Measurements from ENCODE around the gene AGAP1. TPM values are rescaled to one million over a fixed set of nuclear protein-coding genes. Genes with fewer than 3 reads are reported as not detected.
"Not testable (repeated sequence)": the region's sequence is repeated elsewhere in the genome, so short reads cannot be mapped to it uniquely, and the experiment has no call there.

Gene AGAP1
- total RNA-seq, 2 donors from 2014 or later, result 22.5 to 23.9 TPM

DNA sequence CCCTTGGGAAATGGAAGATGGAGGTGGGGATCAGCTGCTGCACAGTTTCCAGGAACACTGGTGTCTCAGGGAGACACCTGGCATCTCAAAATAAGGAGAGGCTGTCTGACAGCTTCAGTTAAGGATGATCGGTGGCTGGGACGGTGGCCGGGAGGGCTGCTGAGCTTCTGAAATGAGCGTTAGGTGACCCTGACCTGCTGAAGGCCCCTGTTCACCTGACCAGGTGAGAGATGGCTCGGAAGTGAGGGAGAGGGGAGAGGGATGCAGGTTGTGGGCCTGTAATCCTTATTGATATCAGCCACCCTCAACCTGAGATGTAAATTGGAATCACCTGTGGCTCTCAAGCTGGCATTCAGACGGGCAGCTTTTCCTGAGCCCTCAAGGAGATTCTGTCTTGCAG is 99.0 kb downstream of the AGAP1 start:
- intact Hi-C loops (cut with DNase I), result loop anchor here in 1 of 2 donors (1.0 kb wide), 1 partner anchor 457 kb away; no protein-coding TSS in a partner anchor
- DNase-seq (no peak), ATAC-seq (no peak)

DNA sequence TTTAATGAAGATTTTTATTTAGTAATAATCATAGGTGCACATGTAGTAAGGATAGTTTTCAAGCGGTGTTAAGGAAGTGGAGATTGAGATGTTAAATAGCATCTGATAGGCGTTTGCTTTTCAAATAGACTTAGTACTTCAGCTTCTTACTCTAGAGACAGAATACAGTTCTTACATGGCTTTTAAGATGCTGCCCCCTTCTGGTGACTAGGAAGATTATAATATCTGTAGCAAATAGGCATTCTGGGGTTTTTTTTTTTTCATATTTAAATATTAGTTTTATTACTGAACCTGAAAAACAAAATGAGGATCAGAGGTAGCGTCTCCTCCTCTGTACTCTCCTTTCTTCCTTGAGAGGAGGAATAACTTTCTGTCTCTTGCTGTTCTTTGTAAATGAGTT is 100.2 kb downstream of the AGAP1 start:
- intact Hi-C loops (cut with DNase I), result loop anchor here (2.0 kb wide), 3 partner anchors 77 to 457 kb away; no protein-coding TSS in a partner anchor
- peak; percentile 62 to 69 for ATAC-seq
- no peak for DNase-seq

DNA sequence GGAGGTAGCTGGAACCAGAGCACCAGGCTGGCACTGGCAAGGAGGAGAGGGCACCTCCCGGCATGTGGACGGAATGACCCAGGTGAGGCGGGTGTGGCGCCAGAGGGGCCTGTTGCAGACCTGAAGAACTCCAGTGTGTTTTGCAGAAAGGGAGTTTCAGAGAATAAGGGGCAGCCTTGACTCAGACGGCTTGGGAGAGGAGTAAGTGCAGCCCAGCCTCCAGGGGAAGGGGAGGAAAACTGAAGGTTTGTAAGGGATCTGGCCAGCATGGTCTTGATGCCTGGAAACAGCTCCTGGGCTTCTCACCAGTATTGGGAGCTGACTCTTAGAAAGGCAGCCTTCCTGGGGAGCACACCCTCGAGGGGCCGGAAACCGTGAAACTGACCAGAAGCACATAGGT is 101.1 kb downstream of the AGAP1 start:
- no peak for DNase-seq
- intact Hi-C loops (cut with DNase I), result loop anchor here (2.0 kb wide), 3 partner anchors 76 to 458 kb away; no protein-coding TSS in a partner anchor
- ATAC-seq, result peak; percentile 3 to 9

- DNase-seq (peak; percentile 68), ATAC-seq (peak; percentile 56 to 70)
- intact Hi-C loops (cut with DNase I), result loop anchor here (2.0 kb wide), 3 partner anchors 75 to 459 kb away; no protein-coding TSS in a partner anchor
Measured at GRCh38 chr2:235595422-235596010, 101.7 kb downstream of the AGAP1 start.

GRCh38 chr2:235596272-235596671 is 102.4 kb downstream of the AGAP1 start:
- no peak for ATAC-seq
- DNase-seq, result no peak
- intact Hi-C loops (cut with DNase I), result loop anchor here in 1 of 2 donors (2.0 kb wide), 1 partner anchor 151 kb away; no protein-coding TSS in a partner anchor

DNA sequence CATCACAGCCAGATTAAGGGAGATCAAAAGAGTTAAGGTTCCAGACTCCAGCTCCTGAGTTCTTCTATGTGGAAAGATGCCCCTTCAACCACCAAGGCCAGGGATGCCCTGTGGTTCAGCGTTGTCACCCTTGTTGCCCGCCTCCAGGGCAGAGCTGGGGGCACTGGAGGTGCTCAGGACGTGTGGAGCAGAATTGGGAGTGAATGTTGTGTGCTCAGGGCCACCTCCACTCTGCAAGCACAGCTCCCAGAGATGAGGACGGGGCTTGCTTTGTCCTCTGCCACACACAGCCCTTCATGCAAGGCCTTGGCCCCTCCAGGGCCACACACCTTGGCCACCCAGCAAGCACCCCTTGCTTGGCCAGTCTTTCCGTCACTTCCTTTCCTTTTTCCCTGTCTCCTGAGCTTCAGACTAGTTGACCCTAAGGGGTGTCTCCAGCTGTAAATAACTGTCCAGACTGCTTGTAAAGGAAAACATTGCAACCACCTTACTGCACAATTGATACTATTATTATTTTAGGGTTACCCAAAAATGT is 103.3 kb downstream of the AGAP1 start:
- DNase-seq (no peak), ATAC-seq (no peak)
- intact Hi-C loops (cut with DNase I), result loop anchor here in 1 of 2 donors (2.0 kb wide), 1 partner anchor 150 kb away; no protein-coding TSS in a partner anchor

GRCh38 chr2:235598026-235598425 is 104.2 kb downstream of the AGAP1 start:
- DNase-seq (no peak), ATAC-seq (no peak)
- intact Hi-C loops (cut with DNase I), result no loop called here

DNA sequence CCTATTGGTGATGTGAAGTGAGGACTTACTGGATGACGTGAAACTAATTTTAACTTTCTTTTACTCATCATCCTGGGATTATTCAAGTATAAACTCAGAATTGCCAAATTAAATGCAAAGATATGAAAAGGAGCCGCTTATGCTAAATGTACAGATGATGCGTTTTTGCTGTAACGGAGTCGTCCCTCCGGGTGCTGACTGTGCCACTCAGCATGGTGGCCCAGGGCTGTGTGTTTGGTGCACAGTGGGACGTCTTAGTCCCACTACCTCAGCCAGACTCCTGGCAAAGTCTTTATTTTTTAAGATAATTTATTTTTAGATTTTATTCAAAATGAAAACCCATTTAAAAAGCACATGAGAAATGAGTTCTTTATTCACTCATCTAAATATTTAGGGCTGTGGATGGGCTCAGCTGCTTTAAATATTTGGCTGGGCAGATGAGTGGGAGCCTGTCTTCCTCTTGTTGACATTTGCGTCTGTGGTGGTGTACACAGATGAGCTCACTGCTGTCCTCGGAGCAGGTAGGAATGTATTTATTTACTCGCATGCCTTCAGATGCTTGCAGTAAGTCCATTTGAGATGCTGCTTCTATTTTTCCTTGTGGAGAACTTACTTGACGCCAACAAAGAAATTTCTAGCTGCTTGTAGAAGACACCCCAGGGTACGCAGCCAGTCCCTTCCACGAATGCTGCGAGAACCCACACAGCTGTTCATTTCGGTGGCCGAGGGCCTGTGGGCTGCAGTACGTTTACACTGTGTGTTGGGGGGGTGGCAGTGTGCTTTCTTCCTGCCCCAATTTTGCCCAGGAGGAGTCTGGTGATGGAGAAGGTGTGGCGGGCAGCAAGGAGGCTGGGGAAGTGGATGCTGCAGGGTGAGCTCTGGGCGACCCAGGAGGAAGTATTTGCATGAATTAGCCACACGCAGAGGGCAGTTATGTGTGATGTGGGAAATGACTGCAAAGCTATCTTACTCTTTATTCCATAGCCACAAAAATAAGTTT is 105.0 kb downstream of the AGAP1 start:
- ATAC-seq (no peak), DNase-seq (no peak)
- intact Hi-C loops (cut with DNase I), result no loop called here

DNA sequence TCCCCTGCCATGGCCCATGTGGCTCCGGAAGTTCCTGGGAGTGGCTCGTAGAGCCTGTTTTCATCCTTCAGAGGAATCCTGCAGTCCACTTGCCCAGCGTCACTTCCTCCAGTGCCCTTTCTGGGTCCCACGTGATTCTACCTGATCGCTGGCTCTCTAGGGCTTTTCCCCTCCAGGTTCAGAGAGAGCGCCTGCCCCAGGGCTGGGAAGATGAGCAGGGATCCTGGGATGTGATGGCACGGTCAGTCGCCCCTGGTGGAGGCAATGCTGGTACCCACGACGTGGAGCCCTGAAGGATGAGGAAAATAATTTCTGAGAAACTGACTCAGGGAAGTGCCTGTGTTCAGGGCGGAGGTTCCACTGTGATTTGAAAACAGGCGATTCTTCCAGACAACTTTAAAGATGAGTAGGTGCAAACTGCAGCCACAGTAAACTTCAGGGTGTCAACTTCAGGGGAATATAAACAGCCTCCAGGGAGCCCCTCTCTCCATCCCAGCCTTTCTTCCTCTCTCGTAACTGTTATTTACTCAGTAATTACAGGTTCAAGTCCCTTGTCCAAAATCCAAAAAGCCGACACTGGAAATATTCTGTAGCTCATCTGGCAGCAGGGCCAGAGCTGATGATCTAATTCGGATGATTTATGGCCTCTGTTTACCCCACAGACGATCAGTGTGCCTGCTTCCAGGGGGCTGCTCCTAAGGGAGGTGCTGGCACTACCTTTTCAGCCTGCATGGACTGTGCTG is 105.9 kb downstream of the AGAP1 start:
- ATAC-seq (no peak), DNase-seq (no peak)
- intact Hi-C loops (cut with DNase I), result no loop called here

- ATAC-seq (no peak), DNase-seq (no peak)
- intact Hi-C loops (cut with DNase I), result no loop called here
Measured at GRCh38 chr2:235600406-235600805, 106.6 kb downstream of the AGAP1 start.

DNA sequence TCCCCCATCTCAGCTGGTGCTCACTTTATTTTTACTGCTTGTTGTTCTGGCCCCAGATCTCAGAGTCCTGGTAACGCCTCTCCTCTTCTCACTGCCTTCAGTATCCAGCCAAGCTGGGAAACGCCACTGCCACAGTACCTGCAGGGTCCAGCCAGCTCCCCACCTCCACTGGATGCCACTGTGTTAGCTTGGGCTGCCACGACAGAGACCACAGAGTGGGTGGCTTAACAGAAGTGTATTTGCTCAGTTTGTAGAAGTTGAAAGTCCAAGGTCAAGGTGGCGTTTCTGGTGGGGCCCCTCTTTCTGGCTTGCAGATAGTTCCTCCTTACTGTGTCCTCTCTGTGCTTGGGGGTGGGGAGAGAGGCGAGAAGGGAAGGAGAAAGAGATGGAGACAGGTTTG is 107.1 kb downstream of the AGAP1 start:
- intact Hi-C loops (cut with DNase I), result no loop called here
- no peak for ATAC-seq
- DNase-seq, result no peak

- ATAC-seq, result no peak
- intact Hi-C loops (cut with DNase I), result no loop called here
Measured at GRCh38 chr2:235601960-235602704, 108.3 kb downstream of the AGAP1 start.

DNA sequence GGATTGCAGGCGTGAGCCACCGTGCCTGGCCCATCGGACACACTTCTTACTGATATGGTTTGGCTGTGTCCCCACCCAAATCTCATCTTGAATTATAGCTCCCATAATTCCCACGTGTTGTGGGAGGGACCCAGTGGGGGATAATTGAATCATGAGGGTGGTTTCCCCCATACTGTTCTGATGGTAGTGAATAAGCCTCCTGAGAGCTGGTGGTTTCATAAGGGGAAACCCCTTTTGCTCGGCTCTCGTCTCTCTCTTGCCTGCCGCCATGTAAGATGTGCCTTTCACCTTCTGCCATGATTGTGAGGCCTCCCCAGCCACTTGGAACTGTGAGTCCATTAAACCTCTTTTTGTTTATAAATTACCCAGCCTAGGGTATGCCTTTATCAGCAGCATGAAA is 109.1 kb downstream of the AGAP1 start:
- intact Hi-C loops (cut with DNase I); DNase-seq: not testable (repeated sequence)

More at GRCh38 chr2:235601960-235602704, 108.3 kb downstream of the AGAP1 start:
- DNase-seq, result no peak

DNA sequence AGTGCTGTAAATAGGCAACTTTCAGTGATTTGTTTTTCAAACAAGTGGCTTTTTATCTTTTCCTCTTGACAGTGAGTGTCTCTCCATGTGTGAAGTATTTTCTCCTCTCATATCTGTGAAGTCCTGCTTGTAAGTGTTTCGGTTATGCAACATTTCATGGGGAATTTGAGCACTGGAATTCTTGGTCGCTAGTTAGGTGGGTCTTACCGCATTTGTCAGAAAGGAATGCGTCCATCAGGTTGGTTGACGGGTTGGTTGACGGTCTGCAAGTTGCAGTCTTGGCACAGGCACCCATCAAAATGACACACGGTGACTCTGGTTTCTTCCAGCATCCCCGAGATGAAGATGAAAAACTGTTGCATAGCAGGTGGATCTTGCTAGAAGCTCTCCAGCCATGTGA is 109.8 kb downstream of the AGAP1 start:
- DNase-seq, result no peak
- intact Hi-C loops (cut with DNase I), result no loop called here
- ATAC-seq, result no peak

More for the DNA sequence above, 109.1 kb downstream of the AGAP1 start:
- ATAC-seq, result not testable (repeated sequence)

- intact Hi-C loops (cut with DNase I), result no loop called here
- DNase-seq (peak; percentile 90), ATAC-seq (peak; percentile 85 to 94)
Measured at GRCh38 chr2:235605312-235606003, 111.6 kb downstream of the AGAP1 start.

- intact Hi-C loops (cut with DNase I), result no loop called here
- no peak for ATAC-seq
- no peak for DNase-seq
Measured at GRCh38 chr2:235606004-235606715, 112.3 kb downstream of the AGAP1 start.
